Ureter (tissue), 1 donor: ENCODE data around the gene GLYR1. TPM values are rescaled to one million over a fixed set of nuclear protein-coding genes. Genes with fewer than 3 reads are reported as not detected.

Source experiments
- DNase-seq: peaks from one replicate; pipeline ENCODE4 v3.0.0-alpha.2; 2020; ENCODE audit warnings: low spot score
- total RNA-seq: library from RNA; stranded (reverse); gene quantifications from one replicate; pipeline ENCODE4 v1.2.4, GENCODE V29; 2023
- donor health status: DM: yes; HTN: yes; CAD: no.

The GLYR1 gene
- total RNA-seq, 1 donor from 2014 or later, result 120 TPM

DNA sequence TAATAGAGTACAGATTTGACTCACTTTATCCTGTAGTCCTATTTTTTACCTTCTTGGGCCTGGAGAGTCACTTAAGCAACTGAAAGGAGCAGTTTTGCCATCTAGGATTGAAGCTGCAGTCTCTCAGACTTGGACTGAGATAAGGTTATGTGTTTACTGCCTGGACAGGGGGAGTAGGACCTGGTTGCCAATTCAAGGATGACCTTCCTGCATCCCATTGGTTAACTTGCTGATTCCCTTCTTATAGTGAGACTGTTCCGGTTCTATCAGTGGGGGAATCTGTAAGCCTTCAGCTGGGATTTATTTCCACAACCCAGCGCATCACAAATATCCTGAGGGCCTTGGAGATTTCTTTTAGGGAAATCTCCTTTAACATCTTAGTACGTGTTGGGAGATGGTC, 3.1 kb upstream of the GLYR1 start:
- DNase-seq, result no peak

DNA sequence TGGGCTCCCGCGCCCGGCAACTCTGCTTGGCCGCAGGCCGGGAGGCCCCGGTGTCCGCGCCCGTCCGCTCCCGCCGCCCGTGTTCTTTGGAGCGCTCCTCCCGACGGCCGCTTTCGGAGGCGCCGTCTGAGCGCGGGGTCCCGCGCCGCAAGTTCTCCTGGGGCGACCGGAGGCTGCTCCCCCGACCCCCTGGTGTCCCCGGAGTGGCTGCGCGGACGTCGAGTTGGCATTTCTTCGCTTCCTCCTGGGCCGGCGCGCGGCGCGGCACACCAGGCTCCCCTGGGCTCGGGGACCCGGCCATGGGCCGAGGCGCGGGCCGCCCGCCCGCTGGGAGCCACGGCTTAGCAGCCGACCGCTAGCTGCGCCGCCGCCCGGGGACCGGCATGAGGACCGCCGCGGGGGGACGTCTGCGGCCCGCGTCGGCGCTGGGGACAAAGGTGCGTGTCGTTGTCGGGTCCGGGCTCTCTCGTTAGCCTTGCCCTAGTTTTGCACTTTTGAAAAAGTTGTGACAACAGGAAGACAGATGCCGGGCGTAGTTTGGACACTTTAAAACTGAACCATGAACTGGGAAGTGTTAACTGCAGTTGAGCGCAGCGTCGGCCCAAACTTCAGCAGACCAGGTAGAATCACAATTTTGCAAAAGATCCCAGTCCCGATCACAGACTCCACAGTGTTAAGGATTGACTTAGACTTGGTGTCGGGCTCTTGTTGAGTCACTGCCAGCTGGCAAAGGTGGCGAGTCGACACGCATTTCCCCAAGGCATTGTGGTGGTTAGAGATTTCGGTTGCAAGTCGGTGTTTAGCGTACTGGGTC, 893 bp upstream of the GLYR1 start:
- DNase-seq, result peak; percentile 58

DNA sequence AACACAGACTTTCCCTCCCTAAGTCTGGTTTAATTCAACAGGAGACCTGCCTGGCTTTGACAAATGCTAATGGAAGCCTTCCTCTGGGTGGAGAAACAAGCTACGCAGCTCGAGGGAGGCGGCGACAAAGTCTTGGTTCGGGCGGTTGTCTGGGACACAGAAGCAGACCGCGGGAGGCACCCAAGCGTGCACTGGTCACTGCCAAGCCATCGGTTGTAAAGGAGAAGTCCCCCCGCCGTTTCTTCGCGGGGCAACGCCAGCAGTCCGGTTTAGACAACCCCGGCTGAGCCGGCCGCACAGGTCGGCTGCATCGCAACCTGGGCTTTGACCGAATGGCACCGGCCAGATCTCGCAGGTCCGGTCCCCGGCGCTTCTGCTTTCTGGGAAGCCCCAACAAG, 586 bp downstream of the GLYR1 start:
- DNase-seq, result peak; percentile 73

DNA sequence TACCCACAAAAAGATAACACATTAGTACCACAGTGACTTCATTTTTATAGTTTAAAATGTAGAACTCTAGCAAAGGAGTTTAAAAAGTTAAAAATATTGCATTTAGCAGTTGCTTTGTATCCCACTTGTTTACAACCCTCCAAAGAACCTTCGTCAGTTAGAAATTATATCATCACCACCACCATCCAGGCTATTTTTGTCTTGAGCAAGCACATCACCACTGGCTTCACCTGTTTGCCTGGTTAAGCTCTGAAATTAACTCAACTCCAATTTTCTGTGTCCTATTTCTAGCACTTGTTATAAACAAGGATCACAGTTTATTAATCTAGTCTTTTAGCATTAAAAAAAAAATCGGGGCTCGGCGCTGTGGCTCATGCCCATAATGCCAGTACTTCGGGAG, 6.1 kb downstream of the GLYR1 start:
- no peak for DNase-seq

DNA sequence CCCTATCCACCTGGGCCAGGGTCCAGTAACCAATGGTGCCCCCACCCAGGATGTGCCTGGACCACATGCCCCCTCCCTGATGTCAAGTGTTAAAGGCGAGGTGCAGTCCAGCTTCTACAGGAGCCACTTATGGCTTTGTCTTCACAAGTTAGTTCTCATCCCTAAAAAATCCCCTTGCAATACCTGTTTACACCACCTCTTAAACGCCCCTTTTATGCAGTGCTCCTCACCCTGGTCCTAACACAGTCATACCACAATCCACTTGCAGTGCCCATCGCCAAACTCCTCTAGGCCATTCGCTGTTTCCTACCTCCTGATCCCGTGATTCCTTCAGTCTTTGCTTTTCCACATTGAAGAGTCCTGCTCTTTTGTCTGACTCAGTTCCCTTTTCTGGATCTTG, 7.1 kb downstream of the GLYR1 start:
- no peak for DNase-seq

DNA sequence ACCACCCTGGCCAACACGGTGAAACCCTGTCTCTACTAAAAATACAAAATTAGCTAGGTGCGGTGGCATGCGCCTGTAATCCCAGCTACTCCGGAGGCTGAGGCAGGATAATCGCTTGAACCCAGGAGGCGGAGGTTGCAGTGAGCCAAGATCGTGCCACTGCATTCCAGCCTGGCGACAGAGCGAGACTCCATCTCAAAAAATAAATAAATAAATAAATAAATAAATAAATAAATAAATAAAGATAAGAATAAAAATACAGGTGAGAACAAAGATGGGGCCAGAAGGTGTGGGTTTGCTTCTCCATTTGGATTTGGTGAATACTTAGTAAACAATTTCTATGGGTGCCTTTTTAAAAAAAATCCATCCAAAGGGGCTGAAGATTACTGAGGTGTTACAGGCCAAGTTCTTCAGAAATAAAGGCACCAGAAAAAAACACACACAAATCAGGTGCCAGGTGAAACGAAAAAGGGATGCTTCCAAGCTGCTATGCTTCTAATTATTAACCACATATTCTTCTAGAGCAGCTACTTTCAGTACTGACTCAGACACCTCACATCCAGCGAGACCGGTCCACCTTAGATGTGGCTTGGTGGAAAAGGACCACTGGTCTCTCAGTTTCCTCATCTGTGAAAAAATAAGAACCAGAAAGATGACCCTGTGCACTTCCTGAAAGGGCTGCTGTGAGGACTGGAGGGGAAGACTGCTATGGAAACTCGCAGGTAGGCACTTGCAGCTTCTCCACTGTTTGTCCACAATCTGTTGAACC, 9.2 kb downstream of the GLYR1 start:
- no peak for DNase-seq

DNA sequence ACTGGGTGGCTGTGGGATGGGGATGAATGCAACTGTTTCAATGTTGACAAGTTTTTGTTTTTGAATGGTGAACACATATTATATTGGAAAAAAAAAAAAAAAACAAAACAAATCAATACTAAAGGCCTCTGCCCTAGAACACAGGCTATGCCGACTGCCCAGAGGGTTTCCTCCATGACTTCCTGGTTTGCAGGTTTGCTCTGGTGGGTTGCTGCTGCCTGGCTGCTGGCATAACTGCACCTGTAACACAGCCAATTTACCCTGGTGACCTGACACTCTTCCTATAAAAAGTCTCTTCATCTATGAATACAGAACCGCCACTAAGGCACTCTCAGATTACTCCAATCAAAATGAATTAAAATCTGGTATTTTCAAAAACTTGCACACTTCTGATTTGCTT, 10.4 kb downstream of the GLYR1 start:
- DNase-seq, result no peak

DNA sequence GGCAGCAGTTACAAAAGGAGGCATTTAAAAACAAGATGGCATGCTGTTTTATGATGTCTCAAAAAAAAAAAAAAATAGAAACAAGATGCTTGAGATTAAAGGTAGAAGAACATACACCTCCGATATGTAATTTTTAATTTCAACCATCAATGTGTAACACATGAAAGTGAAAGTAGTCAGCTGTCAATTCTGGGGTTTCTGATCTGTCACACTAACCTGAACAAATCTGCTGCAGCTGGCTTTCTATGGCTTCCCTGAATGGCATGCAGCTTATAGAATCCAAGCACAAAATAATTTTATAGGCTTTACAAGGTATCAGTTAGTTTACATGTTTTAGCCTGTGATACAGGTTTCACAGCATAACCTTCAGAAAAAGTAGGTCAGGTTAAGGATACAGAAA, 13.5 kb downstream of the GLYR1 start:
- no peak for DNase-seq

DNA sequence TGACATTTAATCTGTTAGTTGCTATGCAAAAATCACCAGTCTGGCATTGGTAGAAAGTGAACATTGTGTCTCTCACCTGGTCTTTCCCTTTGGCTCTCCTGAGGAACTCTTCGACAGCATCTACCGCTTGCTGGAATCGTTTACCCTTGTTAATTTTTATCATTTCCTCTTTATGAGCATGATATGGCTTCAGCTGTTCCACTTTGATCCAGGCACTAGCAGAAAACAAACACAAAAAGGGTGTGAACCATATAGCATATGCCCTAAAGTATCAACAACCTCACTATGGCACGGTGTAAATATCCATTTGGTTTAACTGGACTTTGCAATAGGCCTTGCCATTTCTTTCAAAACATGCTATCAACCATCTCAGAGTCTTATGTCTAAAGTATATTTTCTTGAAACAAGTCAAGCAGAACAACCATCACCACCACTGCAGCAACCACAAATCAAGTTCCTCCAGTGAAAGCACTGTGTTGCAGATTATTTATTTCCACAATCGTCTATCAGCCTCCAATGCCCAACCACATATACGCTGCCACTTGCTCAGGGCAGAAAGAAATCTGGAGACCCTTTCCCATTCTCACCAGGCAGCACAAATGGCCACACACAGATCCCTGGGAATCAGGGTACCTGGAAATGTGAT, 14.3 kb downstream of the GLYR1 start:
- DNase-seq, result no peak

DNA sequence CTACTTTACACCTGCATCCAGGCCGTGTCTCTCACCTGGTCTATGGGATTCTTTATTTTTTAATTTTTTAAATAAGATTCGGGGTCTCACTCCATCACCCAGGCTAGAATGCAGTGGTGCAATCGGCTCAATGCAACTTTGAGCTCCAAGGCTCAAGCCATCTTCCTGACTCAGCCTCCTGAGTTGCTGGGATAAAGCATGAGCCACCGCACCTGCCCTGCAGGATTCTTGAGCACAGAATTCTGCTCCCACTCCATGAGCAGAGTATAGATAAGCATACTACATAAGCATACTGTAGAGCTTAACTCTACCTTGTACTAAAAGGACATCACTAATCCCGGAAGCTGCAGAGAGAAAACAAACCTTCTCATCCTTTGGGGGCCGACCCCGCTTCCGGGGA, 15.5 kb downstream of the GLYR1 start:
- no peak for DNase-seq

DNA sequence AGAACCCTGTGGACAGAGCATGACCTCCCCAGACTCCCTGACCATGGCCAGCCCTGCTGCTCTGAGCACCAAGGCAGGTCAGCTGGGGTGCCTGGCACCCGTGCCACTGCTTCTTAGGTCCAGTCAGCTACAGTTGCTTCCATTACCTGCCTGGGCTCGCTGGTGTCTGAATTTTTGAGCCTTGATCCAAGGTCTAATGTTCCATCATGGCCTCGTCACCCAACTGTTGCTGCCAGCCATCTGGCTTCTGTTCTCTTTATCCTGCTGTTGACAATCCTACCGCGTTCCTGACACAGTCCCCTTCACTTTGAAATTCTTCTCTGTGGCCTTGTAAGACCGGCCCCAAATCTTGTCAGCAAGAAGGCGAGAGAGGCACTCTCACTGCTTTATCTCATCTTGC, 16.7 kb downstream of the GLYR1 start:
- no peak for DNase-seq

DNA sequence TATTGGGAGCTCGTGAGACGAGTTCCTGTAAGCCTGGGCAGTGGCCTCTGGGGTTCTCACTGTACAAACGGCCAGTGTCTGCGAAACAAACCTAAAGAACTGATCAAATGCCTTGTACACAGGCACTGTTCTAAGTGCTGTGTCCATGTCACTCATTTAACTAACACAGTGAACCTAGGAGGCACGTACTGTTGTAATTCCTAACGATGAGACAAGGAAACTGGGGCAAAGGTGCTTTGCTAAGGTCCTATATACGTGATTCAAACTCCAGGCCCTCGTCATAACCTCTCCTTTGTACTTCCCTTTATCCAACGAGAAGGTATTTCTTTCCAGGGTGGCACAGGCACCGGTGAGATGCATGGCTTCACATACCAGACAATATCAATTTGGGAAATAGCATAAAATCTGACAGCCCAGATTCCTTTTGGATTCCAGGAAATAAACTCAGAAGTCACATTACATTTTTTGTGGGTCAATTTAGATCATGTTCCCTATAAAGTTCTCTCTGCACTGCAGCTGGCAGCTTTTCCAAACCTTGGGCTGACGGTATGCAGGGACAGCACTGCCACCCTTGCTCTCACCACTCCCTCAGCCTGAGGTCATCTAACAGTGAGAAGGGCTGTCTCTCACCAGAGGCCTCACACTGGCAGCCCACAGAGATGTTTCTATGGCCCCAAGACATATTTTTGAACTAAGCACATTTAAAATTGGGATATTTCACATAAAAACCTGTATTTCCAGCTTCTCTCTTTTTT, 18.3 kb downstream of the GLYR1 start:
- no peak for DNase-seq

DNA sequence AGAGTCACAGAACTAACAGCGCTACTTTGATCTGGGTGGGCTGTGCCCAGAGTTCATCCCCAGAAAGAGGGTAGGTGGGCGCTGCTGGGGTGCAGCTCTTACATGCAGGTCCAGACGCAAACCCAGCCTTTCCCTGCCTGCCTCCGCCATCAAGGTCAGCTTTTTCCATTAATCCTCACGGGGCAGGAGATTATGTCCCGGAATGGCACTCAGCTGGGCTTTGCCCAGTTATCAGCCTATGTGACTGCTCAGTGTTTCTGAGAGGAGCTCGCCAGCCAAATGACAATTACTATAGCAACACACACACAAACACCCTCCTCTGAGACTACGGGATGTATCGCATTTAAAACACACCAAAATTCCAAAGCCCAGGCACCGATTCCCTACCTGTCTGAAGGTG, 20.1 kb downstream of the GLYR1 start:
- DNase-seq, result no peak

DNA sequence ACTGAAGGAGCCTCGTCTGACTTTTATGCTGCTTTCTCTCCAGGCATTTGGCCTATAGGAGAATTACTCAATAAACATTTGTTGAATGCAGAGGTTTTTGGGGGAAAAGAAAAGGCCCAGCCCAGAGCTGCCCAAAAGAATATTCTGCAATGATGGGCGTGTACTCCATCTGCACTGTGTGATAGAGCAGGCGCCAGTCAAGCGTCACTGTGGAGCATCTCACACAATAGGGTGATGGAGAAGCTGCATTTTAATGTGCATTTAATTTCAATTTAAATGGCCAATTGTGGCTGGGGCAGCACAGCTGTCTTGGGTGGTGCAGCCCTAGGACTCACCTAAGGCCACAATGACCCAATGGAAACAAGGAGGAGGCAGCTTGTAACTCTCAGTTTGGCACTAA, 20.6 kb downstream of the GLYR1 start:
- DNase-seq, result no peak

DNA sequence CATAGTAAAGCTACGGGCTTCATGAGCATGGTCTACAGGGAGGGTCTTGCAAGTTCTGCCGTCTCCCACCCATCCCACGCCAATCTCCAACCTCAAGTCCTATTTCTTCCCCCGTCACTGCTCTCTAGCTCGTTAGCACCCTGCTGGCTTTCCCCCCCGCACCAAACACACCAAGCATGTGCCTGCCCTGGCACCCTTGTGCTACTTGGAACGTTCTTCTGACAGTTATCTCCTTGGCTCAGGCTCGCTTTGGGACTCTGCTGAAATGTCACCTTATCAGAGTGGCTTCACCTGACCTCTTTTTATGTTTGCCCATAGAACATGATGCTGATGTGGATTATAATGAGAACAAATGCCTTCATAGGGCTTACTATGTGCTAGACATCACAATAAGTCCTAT, 21.9 kb downstream of the GLYR1 start:
- DNase-seq, result no peak

DNA sequence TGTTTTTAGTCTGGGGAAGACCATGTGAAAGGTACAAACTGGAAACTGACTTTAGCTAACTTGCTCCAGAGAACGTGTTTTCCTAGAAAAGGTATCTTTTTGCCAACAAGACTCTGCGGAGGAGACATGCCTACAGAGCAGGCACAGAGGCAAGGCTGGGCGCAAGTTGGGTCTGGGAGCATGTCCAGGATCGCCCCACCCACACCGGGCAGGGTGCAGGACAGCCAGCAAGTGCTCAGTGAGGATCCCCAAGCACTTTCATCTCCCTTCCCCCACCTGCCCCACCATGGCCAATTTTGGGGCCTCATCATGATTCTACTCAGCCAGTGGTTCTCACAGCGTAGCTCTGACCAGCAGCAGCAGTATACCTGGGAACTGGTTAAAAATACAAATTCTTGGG, 26.4 kb downstream of the GLYR1 start:
- no peak for DNase-seq

DNA sequence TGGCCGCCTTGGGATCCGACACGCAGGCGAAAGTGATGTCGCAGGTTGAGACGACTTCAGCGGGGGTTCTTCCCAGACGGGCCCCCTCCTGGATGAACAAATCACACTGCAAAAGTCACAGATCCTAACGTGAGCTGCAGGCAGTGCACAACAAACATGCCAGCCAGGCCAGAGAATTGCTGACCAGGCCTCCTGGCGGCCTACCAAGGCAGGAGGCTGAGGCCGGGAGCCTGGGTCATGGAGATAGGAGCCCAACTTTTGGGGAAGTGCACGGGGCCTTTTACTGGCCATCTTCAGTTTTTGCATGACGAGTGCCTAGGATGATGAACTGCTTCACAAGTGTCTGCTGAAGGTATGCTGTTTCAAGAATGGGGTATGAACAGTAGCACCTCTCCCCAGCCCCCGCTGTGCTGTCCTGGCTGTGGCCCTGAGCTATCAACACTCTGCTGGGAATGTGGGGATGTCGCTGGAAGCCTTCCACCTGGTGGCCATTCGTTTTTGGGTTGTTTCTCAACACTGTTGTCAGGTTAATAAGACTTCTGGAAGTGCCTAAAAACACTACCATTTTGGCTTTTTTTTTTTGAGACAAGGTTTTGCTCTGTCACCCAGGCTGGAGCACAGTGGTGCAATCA, 32.4 kb downstream of the GLYR1 start:
- no peak for DNase-seq

DNA sequence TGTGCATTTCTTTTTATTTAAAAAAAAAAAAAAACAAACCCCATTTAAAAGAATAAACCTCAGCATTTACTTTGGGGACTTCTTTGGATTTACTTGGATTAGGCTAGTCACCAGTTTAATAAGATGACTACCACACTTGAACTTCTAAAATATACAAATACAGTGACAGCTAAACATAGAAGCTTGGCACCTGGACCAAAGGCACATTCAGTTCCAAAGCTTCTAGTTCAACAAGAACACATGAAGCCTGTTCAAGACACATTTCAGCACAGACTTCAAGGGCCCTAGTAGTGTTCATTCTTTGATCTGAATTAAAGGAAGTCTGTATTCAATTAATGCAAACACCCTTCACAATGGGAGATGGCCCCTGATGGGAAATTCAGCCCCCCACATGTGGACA, 33.0 kb downstream of the GLYR1 start:
- DNase-seq, result no peak

DNA sequence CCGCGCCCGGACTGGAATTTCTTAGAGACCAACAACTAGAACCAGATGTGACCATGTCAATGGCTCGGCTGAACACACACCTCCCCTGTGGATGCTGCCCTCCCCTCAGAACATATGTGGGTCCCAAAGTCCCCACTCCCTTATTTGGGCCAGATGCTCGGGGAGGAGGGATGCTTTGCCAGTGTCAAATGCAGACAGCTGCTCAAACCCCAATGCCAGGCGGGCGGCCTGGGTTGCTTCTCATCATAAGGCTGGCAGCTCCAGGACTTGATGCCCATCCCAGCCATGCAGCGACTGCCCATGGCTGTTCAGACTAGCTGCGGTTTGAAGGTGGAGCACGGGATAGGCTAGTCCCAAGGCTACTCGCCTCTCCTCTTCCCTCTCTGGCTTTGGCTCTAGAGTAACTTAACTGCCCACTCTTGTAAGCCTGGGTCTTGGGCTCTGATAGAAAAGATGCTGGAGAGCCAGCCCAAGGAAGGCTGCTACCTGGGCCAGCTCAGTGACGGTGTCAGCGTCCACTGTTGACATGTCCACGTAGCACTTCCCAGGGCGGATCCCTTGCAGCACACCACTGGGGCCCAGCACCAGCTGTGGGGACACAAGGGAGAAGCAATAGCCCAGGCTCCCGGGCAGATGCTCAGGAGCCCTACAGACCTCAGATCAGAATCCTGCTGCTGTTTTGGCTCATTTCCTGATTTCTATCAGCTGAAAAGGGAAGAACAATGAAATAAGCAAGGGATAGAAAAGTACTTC, 33.7 kb downstream of the GLYR1 start:
- DNase-seq, result no peak

DNA sequence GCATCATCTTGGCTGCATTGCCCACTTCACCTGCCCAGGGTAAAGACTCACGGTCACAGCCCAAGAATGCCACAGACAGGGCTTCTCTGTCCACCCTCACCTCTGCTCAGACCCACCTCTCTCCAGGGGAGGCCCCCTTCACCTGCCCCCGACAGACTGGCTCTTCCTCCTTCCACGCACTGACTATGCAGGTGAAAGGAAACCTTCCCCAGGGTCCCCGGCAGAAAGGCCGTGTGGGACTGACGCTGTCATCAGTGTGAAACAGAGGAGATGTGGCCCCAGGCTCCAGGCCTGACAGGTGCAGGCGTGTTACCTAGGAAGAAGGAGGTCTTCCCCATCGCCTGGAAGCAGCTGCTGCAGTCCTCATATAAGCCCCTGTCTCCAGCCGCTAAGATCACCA, 35.3 kb downstream of the GLYR1 start:
- DNase-seq, result no peak

DNA sequence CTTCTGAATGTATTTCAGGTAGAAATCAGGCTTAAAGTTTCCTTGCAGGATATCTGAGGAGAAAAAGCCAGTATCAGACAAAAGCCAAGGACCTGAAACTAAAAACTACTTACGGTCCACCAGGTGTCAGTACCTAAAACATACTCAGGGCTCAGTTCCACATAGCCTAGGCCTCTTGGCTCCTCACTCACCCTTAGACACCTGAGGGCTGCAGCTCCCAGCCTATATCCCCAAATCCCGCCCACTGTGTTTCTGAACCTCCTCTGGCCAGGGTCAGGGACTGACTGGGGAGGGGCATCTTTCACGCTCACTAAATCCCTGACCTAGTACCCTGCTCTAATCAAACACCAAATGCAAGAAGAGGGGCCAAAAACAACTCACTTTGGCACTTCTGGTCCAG, 35.8 kb downstream of the GLYR1 start:
- no peak for DNase-seq
